Stimulated activated memory B cell treated with anti-CD40 and anti-IgM and Interleukin-4, amounts not matched to agents 10 μg/mL and 1 μg/mL and 100 μg/mL, for 72 hours (primary cell): ENCODE data around the gene LYPD6B.

ENCODE experiments used
- ATAC-seq: fragments of 150-1000 bp; cut with Tn5 transposase; 2 replicates; pipeline ENCODE4 v1.10.0; 2021
- H3K27ac Mint-ChIP-seq: one replicate; pipeline ENCODE4 v1.8.0; 2022; ENCODE audit warnings: mild to moderate bottlenecking, mixed read lengths
- H3K27me3 Mint-ChIP-seq: one replicate; pipeline ENCODE4 v1.8.0; 2022; ENCODE audit warnings: mixed read lengths
- H3K36me3 Mint-ChIP-seq: one replicate; pipeline ENCODE4 v1.8.0; 2022; ENCODE audit warnings: mixed read lengths
- H3K4me1 Mint-ChIP-seq: one replicate; pipeline ENCODE4 v1.8.0; 2022; ENCODE audit warnings: mixed read lengths
- H3K4me3 Mint-ChIP-seq: one replicate; pipeline ENCODE4 v1.8.0; 2022; ENCODE audit warnings: mild to moderate bottlenecking, moderate library complexity, mixed read lengths
- H3K9me3 Mint-ChIP-seq: one replicate; pipeline ENCODE4 v1.8.0; 2022; ENCODE audit warnings: mixed read lengths

Gene LYPD6B

GRCh38 chr2:149160195-149160594, 121.7 kb downstream of the LYPD6B start:
- no peak overlapping the region for H3K4me3 Mint-ChIP-seq
- no peak for ATAC-seq

GRCh38 chr2:149160701-149161217, 122.3 kb downstream of the LYPD6B start:
- Mint-ChIP-seq H3K36me3 (no peaks in the 10 kb centered on the region), H3K27ac (peak overlapping the region; percentile 7), H3K27me3 (peaks cover 71% of the 10 kb centered on the region), H3K4me1 (peaks cover 17% of the 10 kb centered on the region), H3K9me3 (no peaks in the 10 kb centered on the region), H3K4me3 (peak overlapping the region; percentile 54)
- ATAC-seq: peak; percentile 96

More at GRCh38 chr2:149160195-149160594, 121.7 kb downstream of the LYPD6B start:
- H3K4me1 Mint-ChIP-seq: peaks cover 20% of the 10 kb centered on the region
- no peaks in the 10 kb centered on the region for H3K9me3 Mint-ChIP-seq
- no peak overlapping the region for H3K27ac Mint-ChIP-seq
- H3K27me3 Mint-ChIP-seq: peaks cover 75% of the 10 kb centered on the region
- H3K36me3 Mint-ChIP-seq: no peaks in the 10 kb centered on the region

GRCh38 chr2:149161481-149162225, 123.2 kb downstream of the LYPD6B start:
- H3K9me3 Mint-ChIP-seq: no peaks in the 10 kb centered on the region
- H3K27ac Mint-ChIP-seq: peak overlapping the region; percentile 7
- peaks cover 71% of the 10 kb centered on the region for H3K27me3 Mint-ChIP-seq

GRCh38 chr2:149164296-149164695, 125.8 kb downstream of the LYPD6B start:
- H3K27ac Mint-ChIP-seq: no peak overlapping the region
- no peak for ATAC-seq
- H3K27me3 Mint-ChIP-seq: peaks cover 77% of the 10 kb centered on the region
- peaks cover 28% of the 10 kb centered on the region for H3K4me1 Mint-ChIP-seq
- H3K9me3 Mint-ChIP-seq: no peaks in the 10 kb centered on the region
- H3K36me3 Mint-ChIP-seq: no peaks in the 10 kb centered on the region
- no peak overlapping the region for H3K4me3 Mint-ChIP-seq

More at GRCh38 chr2:149161481-149162225, 123.2 kb downstream of the LYPD6B start:
- H3K4me3 Mint-ChIP-seq: no peak overlapping the region
- no peak for ATAC-seq
- peaks cover 18% of the 10 kb centered on the region for H3K4me1 Mint-ChIP-seq
- no peaks in the 10 kb centered on the region for H3K36me3 Mint-ChIP-seq

- Mint-ChIP-seq H3K4me1 (peaks cover 28% of the 10 kb centered on the region), H3K36me3 (no peaks in the 10 kb centered on the region), H3K9me3 (no peaks in the 10 kb centered on the region), H3K27ac (no peak overlapping the region), H3K4me3 (no peak overlapping the region), H3K27me3 (peaks cover 74% of the 10 kb centered on the region)
- ATAC-seq: no peak
Measured at GRCh38 chr2:149164827-149165226, 126.3 kb downstream of the LYPD6B start.

GRCh38 chr2:149167001-149167780, 128.7 kb downstream of the LYPD6B start:
- peaks cover 84% of the 10 kb centered on the region for H3K27me3 Mint-ChIP-seq
- H3K4me3 Mint-ChIP-seq: no peak overlapping the region
- no peak overlapping the region for H3K27ac Mint-ChIP-seq

GRCh38 chr2:149167941-149168340, 129.4 kb downstream of the LYPD6B start:
- Mint-ChIP-seq H3K27ac (no peak overlapping the region), H3K9me3 (peaks cover 6% of the 10 kb centered on the region), H3K4me3 (no peak overlapping the region), H3K27me3 (peaks cover 77% of the 10 kb centered on the region), H3K4me1 (peaks cover 11% of the 10 kb centered on the region), H3K36me3 (peaks cover 9% of the 10 kb centered on the region)
- ATAC-seq: no peak

More at GRCh38 chr2:149167001-149167780, 128.7 kb downstream of the LYPD6B start:
- Mint-ChIP-seq H3K36me3 (peaks cover 9% of the 10 kb centered on the region), H3K4me1 (peaks cover 11% of the 10 kb centered on the region), H3K9me3 (peaks cover 6% of the 10 kb centered on the region)
- peak; percentile 68 for ATAC-seq

GRCh38 chr2:149169656-149170055, 131.2 kb downstream of the LYPD6B start:
- no peak for ATAC-seq
- H3K36me3 Mint-ChIP-seq: peaks cover 9% of the 10 kb centered on the region
- H3K4me1 Mint-ChIP-seq: peaks cover 11% of the 10 kb centered on the region
- peaks cover 6% of the 10 kb centered on the region for H3K9me3 Mint-ChIP-seq
- H3K27ac Mint-ChIP-seq: no peak overlapping the region
- no peak overlapping the region for H3K4me3 Mint-ChIP-seq
- H3K27me3 Mint-ChIP-seq: peaks cover 60% of the 10 kb centered on the region

- no peak overlapping the region for H3K27ac Mint-ChIP-seq
- ATAC-seq: no peak
Measured at GRCh38 chr2:149170156-149170555, 131.7 kb downstream of the LYPD6B start.

GRCh38 chr2:149170911-149171310, 132.4 kb downstream of the LYPD6B start:
- no peak overlapping the region for H3K27ac Mint-ChIP-seq
- peaks cover 53% of the 10 kb centered on the region for H3K27me3 Mint-ChIP-seq
- peaks cover 9% of the 10 kb centered on the region for H3K36me3 Mint-ChIP-seq
- H3K9me3 Mint-ChIP-seq: peaks cover 6% of the 10 kb centered on the region
- no peak for ATAC-seq
- no peak overlapping the region for H3K4me3 Mint-ChIP-seq
- peaks cover 11% of the 10 kb centered on the region for H3K4me1 Mint-ChIP-seq

More at GRCh38 chr2:149170156-149170555, 131.7 kb downstream of the LYPD6B start:
- Mint-ChIP-seq H3K27me3 (peaks cover 56% of the 10 kb centered on the region), H3K4me1 (peaks cover 11% of the 10 kb centered on the region), H3K36me3 (peaks cover 9% of the 10 kb centered on the region), H3K9me3 (peaks cover 6% of the 10 kb centered on the region), H3K4me3 (no peak overlapping the region)

GRCh38 chr2:149173220-149173619, 134.7 kb downstream of the LYPD6B start:
- Mint-ChIP-seq H3K9me3 (peaks cover 6% of the 10 kb centered on the region), H3K4me3 (no peak overlapping the region), H3K27me3 (peaks cover 33% of the 10 kb centered on the region), H3K27ac (no peak overlapping the region), H3K4me1 (no peaks in the 10 kb centered on the region), H3K36me3 (peaks cover 9% of the 10 kb centered on the region)
- ATAC-seq: no peak

- Mint-ChIP-seq H3K27ac (no peak overlapping the region), H3K4me3 (no peak overlapping the region), H3K4me1 (no peaks in the 10 kb centered on the region), H3K27me3 (peaks cover 30% of the 10 kb centered on the region), H3K9me3 (peaks cover 6% of the 10 kb centered on the region), H3K36me3 (peaks cover 9% of the 10 kb centered on the region)
- ATAC-seq: no peak
Measured at GRCh38 chr2:149175956-149176355, 137.5 kb downstream of the LYPD6B start.

GRCh38 chr2:149178612-149179011, 140.1 kb downstream of the LYPD6B start:
- Mint-ChIP-seq H3K27me3 (peaks cover 27% of the 10 kb centered on the region), H3K36me3 (no peaks in the 10 kb centered on the region), H3K9me3 (no peaks in the 10 kb centered on the region), H3K4me3 (no peak overlapping the region), H3K4me1 (no peaks in the 10 kb centered on the region), H3K27ac (no peak overlapping the region)
- no peak for ATAC-seq

- no peaks in the 10 kb centered on the region for H3K36me3 Mint-ChIP-seq
- H3K27ac Mint-ChIP-seq: no peak overlapping the region
- no peak overlapping the region for H3K4me3 Mint-ChIP-seq
- H3K27me3 Mint-ChIP-seq: peaks cover 27% of the 10 kb centered on the region
- no peak for ATAC-seq
- H3K9me3 Mint-ChIP-seq: no peaks in the 10 kb centered on the region
- no peaks in the 10 kb centered on the region for H3K4me1 Mint-ChIP-seq
Measured at GRCh38 chr2:149180226-149180875, 141.9 kb downstream of the LYPD6B start.

- H3K9me3 Mint-ChIP-seq: no peaks in the 10 kb centered on the region
- no peak overlapping the region for H3K4me3 Mint-ChIP-seq
- H3K27ac Mint-ChIP-seq: no peak overlapping the region
- H3K4me1 Mint-ChIP-seq: no peaks in the 10 kb centered on the region
- peaks cover 24% of the 10 kb centered on the region for H3K27me3 Mint-ChIP-seq
- H3K36me3 Mint-ChIP-seq: no peaks in the 10 kb centered on the region
- no peak for ATAC-seq
Measured at GRCh38 chr2:149183187-149183586, 144.7 kb downstream of the LYPD6B start.
